Fibroblast of villous mesenchyme (primary cell): Measurements from ENCODE around the gene YWHAQ. TPM values are rescaled to one million over a fixed set of nuclear protein-coding genes. Genes with fewer than 3 reads are reported as not detected.

Source experiments
- DNase-seq: peaks from one replicate; pipeline ENCODE4 v3.0.0-alpha.2; 2010; ENCODE audit warnings: low read depth
- H3K4me3 ChIP-seq: 2 replicates; pipeline ENCODE4 v1.5.1; 2011; ENCODE audit warnings: low read depth, mild to moderate bottlenecking, low read length
- CTCF ChIP-seq: IDR thresholded peaks from 2 replicates; pipeline ENCODE4 v1.5.1; 2012; ENCODE audit warnings: low read depth, mild to moderate bottlenecking, low read length; ENCODE audit not compliant: insufficient read depth
- total RNA-seq: library from RNA; depleted of rRNA; stranded (reverse); fragments of >200 nt; gene quantifications from 2 replicates; pipeline ENCODE4 v1.2.3, GENCODE V29; 2012

The YWHAQ gene
- total RNA-seq, 1 donor = 283 TPM

- H3K4me3 ChIP-seq = no peak overlapping the region
- no peak for TF ChIP-seq CTCF
- no peak for DNase-seq
Observed at GRCh38 chr2:9582624-9583023, 48.2 kb downstream of the YWHAQ start.

GRCh38 chr2:9578467-9579235 lies 52.1 kb downstream of the YWHAQ start:
- DNase-seq = no peak
- H3K4me3 ChIP-seq = no peak overlapping the region
- no peak for TF ChIP-seq CTCF

GRCh38 chr2:9574331-9574730 lies 56.5 kb downstream of the YWHAQ start:
- no peak for DNase-seq
- no peak overlapping the region for H3K4me3 ChIP-seq
- TF ChIP-seq CTCF = no peak

- DNase-seq = no peak
- TF ChIP-seq CTCF = peak; percentile 31
- H3K4me3 ChIP-seq = no peak overlapping the region
Observed at GRCh38 chr2:9573840-9574239, 57.0 kb downstream of the YWHAQ start.

GRCh38 chr2:9573013-9573720 lies 57.6 kb downstream of the YWHAQ start:
- DNase-seq = peak; percentile 87
- no peak overlapping the region for H3K4me3 ChIP-seq
- no peak for TF ChIP-seq CTCF

GRCh38 chr2:9570182-9571060 lies 60.4 kb downstream of the YWHAQ start:
- TF ChIP-seq CTCF = peak; percentile 29
- H3K4me3 ChIP-seq = no peak overlapping the region
- DNase-seq = no peak
